GM12878 (cell line): ENCODE measurements around the gene SLC35E2B.
"Not testable (repeated sequence)": the region's sequence is repeated elsewhere in the genome, so short reads cannot be mapped to it uniquely, and the experiment has no call there.

Experiments
- ATF2 ChIP-seq: IDR thresholded peaks from 2 replicates; pipeline ENCODE4 v1.6.1; 2012; ENCODE audit warnings: low read length, inconsistent platforms
- ATF3 ChIP-seq: IDR thresholded peaks from 2 replicates; pipeline ENCODE4 v1.6.1; 2011; ENCODE audit warnings: low read depth, mild to moderate bottlenecking, low read length, moderate library complexity, borderline replicate concordance; ENCODE audit errors: extremely low read depth
- CEBPB ChIP-seq, 2 experiments: fragments of 150-350 bp in 1 of 2; IDR thresholded peaks; 2 replicates each; pipeline ENCODE4 v1.6.1; 2012 to 2014; ENCODE audit warnings: low read depth in 2 of 2, low read length in 2 of 2, borderline replicate concordance in 1 of 2, inconsistent platforms in 1 of 2
- CHD2 ChIP-seq: IDR thresholded peaks from 2 replicates; pipeline ENCODE4 v1.6.1; 2011; ENCODE audit warnings: low read depth, low read length, improper control_type of control experiment, borderline replicate concordance
- CTCF ChIP-seq, 3 experiments: IDR thresholded peaks in 2 of 3; conservative IDR thresholded peaks in 1 of 3; 2 replicates each; pipeline ENCODE4 v1.5.1; 2011; ENCODE audit warnings: low read depth in 3 of 3, low read length in 3 of 3, mild to moderate bottlenecking in 3 of 3, control low read depth in 2 of 3, moderate library complexity in 2 of 3, inconsistent platforms in 1 of 3, mixed read lengths in 1 of 3; ENCODE audit not compliant: control insufficient read depth in 2 of 3, insufficient read depth in 1 of 3; ENCODE audit errors: extremely low read depth in 1 of 3
- ELK1 ChIP-seq: IDR thresholded peaks from 2 replicates; pipeline ENCODE4 v1.6.1; 2012; ENCODE audit warnings: low read depth, low read length, improper control_type of control experiment
- JUND ChIP-seq: IDR thresholded peaks from 2 replicates; pipeline ENCODE4 v1.6.1; 2012; ENCODE audit warnings: low read depth, mild to moderate bottlenecking, low read length, improper control_type of control experiment, moderate library complexity
- PAX5 ChIP-seq: IDR thresholded peaks from 2 replicates; pipeline ENCODE4 v1.6.1; 2011; ENCODE audit warnings: low read depth, low read length, borderline replicate concordance
- PML ChIP-seq: IDR thresholded peaks from 2 replicates; pipeline ENCODE4 v1.6.1; 2012; ENCODE audit warnings: low read length, inconsistent platforms
- SRF ChIP-seq, 2 experiments: IDR thresholded peaks; 2 replicates each; pipeline ENCODE4 v1.6.1; 2011; ENCODE audit warnings: low read depth in 2 of 2, low read length in 2 of 2, mild to moderate bottlenecking in 1 of 2, moderate library complexity in 1 of 2
- YY1 ChIP-seq: IDR thresholded peaks from 2 replicates; pipeline ENCODE4 v1.6.1; 2011; ENCODE audit warnings: low read depth, mild to moderate bottlenecking, low read length
- ZNF274 ChIP-seq: IDR thresholded peaks from one replicate; pipeline ENCODE4 v1.8.0; 2011; ENCODE audit not compliant: insufficient read length, insufficient read depth

- TF ChIP-seq PAX5; CTCF (IDR thresholded peaks at IDR 0.05 in 2 of 3, conservative IDR thresholded peaks at IDR 0.05 in 1 of 3; ENCODE audit: control insufficient read depth in 2 of 3, extremely low read depth in 1 of 3, insufficient read depth in 1 of 3, low read depth in 3 of 3, low read length in 3 of 3); ELK1; PML; SRF (IDR thresholded peaks at IDR 0.05; ENCODE audit: low read depth in 2 of 2, low read length in 2 of 2); ATF3; ZNF274; ATF2; JUND; CHD2; YY1; CEBPB (IDR thresholded peaks at IDR 0.05; ENCODE audit: borderline replicate concordance in 1 of 2, low read depth in 2 of 2, low read length in 2 of 2): not testable (repeated sequence)
These were observed 59.2 kb downstream of the SLC35E2B start for GRCh38 chr1:1633409-1633808.
